Mucosa of descending colon (tissue), 3 donors: ENCODE measurements around the gene NTM. TPM values are rescaled to one million over a fixed set of nuclear protein-coding genes. Genes with fewer than 3 reads are reported as not detected.

ENCODE experiments used
- ATAC-seq: fragments of 200-7000 bp; cut with Tn5 transposase; one replicate; pipeline ENCODE4 v1.9.1; 2020; ENCODE audit warnings: mild to moderate bottlenecking, moderate library complexity
- DNase-seq, 3 donors: peaks; one replicate each; pipeline ENCODE4 v3.0.0-alpha.2; 2020
- H3K36me3 ChIP-seq: fragments of 200-600 bp; one replicate; pipeline ENCODE4 v1.8.0; 2021; ENCODE audit warnings: low read depth, mild to moderate bottlenecking
- H3K4me1 ChIP-seq: fragments of 200-600 bp; one replicate; pipeline ENCODE4 v1.8.0; 2021; ENCODE audit warnings: low read depth, mild to moderate bottlenecking
- H3K4me3 ChIP-seq: fragments of 200-600 bp; one replicate; pipeline ENCODE4 v1.8.0; 2021; ENCODE audit warnings: mild to moderate bottlenecking
- H3K9me3 ChIP-seq: fragments of 200-600 bp; one replicate; pipeline ENCODE4 v1.8.0; 2021; ENCODE audit warnings: mild to moderate bottlenecking
- intact Hi-C, 2 donors: fragments of 100-400 bp; cut with DNase I in 1 of 2; cut with micrococcal nuclease in 1 of 2; formaldehyde crosslinking; loops; one replicate each; pipeline versions ENCODE4 v1.11.0 to v1.11.1; 2022; cut with DNase I, micrococcal nuclease
- total RNA-seq, 3 donors: library from RNA; stranded (reverse); fragmentation: NEBNext Ultra II Directional in 2 of 3; extraction: Animal tissue kit (Norgen Biotek cat#: 25700) in 2 of 3; gene quantifications; one replicate each; pipeline versions ENCODE4 v1.2.1 to v1.2.4, GENCODE V29; 2021 to 2023
- TF ChIP-seq, protein P1 (sequence below): fragments of 200-600 bp; IDR thresholded peaks from one replicate; pipeline ENCODE4 v1.8.0; 2022; ENCODE audit warnings: antibody characterized with exemption, mild to moderate bottlenecking
- donor health status: DM: no; HTN: no; CAD: no; lungs with moderate emphysema.
- donor health status: DM: no; HTN: no; CAD: no.
- donor health status: DM: no; HTN: yes; CAD: no.

The NTM gene
- total RNA-seq, 3 donors from 2014 or later: 0.64 to 7.7 (median 1.2) TPM

DNA sequence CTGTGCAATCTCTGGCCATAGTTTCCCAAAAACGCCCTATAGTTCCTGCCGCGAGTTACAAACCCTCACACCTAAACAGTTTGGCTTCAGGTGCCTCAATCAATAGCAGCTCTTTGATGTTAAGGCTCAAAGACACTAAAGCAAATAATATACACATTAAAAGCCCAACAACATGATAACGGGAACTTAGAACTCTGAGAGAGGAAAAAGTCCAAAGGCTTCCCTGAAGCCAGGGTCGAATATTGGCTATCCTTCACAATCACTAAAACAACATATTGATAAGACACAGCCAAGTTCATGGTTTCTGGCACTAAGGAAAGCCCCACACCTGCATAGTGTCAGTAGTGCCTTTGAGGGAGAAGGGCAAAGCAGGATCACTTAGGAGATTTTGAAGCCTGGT lies 54.9 kb downstream of the NTM start:
- Histone ChIP-seq H3K36me3 (no peaks in the 10 kb centered on the region), H3K9me3 (no peaks in the 10 kb centered on the region), H3K4me3 (no peak overlapping the region), H3K4me1 (no peaks in the 10 kb centered on the region)
- TF ChIP-seq, protein P1, sequence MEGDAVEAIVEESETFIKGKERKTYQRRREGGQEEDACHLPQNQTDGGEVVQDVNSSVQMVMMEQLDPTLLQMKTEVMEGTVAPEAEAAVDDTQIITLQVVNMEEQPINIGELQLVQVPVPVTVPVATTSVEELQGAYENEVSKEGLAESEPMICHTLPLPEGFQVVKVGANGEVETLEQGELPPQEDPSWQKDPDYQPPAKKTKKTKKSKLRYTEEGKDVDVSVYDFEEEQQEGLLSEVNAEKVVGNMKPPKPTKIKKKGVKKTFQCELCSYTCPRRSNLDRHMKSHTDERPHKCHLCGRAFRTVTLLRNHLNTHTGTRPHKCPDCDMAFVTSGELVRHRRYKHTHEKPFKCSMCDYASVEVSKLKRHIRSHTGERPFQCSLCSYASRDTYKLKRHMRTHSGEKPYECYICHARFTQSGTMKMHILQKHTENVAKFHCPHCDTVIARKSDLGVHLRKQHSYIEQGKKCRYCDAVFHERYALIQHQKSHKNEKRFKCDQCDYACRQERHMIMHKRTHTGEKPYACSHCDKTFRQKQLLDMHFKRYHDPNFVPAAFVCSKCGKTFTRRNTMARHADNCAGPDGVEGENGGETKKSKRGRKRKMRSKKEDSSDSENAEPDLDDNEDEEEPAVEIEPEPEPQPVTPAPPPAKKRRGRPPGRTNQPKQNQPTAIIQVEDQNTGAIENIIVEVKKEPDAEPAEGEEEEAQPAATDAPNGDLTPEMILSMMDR: no peak
- ATAC-seq (no peak), DNase-seq (no peak)
- intact Hi-C loops: no loop called here

DNA sequence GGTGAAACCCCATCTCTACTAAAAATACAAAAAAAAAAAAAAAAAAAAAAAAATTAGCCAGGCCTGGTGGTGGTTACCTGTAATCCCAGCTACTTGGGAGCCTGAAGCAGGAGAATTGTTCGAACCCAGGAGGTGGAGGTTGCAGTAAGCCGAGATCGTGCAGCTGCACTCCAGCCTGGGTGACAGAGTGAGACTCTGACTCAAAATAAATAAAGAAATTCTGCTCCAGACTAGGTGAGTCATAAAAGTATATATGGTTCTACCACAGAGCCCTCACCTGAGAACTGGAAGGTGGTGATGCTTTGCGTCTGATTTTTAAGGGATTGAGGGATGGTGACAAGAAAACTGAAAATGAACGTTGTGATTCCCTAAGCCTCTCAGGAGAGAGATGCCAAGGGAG lies 58.4 kb downstream of the NTM start:
- ATAC-seq (no peak), DNase-seq (no peak)
- H3K4me1 ChIP-seq: no peaks in the 10 kb centered on the region
- TF ChIP-seq, protein P1: no peak
- H3K9me3 ChIP-seq: no peaks in the 10 kb centered on the region
- intact Hi-C loops: no loop called here
- H3K36me3 ChIP-seq: no peaks in the 10 kb centered on the region
- no peak overlapping the region for H3K4me3 ChIP-seq

DNA sequence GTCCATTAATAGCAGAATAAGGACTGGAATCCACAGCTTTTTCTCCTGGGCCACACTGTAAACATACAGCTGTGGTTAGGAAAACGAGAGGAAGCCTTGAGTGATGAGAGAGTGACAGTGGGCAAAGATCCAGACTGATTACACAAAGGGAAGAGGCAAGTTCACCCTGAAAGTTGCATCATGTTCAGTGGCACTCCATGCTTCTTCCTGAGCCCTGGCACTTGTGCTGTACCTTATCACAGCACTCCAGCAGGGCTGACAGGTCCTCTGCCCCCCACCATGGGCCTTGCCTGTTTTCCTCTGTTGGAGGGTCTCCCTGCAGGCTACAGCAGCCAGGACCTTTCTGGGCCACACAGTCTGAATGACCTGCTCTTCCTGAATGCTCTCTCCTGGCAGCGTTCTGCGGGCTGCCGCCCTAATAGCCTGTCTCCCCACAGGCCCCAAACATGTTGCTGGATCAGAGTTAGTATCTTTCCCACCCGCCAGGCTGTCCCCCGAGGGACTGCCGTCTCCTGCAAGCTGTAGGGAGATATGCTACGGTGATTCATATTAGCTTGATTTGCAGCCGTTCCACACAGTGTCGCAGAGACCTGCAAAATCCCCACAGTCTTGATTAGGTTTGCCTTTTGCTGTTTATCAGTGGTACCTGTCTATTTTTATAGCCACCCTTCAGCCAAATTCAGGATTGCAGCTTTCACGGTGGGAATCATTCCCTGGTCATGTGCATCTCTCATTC lies 60.2 kb downstream of the NTM start:
- Histone ChIP-seq H3K36me3 (no peaks in the 10 kb centered on the region), H3K4me3 (no peak overlapping the region), H3K9me3 (no peaks in the 10 kb centered on the region), H3K4me1 (no peaks in the 10 kb centered on the region)
- DNase-seq (no peak), ATAC-seq (no peak)
- intact Hi-C loops: no loop called here
- TF ChIP-seq, protein P1: no peak

DNA sequence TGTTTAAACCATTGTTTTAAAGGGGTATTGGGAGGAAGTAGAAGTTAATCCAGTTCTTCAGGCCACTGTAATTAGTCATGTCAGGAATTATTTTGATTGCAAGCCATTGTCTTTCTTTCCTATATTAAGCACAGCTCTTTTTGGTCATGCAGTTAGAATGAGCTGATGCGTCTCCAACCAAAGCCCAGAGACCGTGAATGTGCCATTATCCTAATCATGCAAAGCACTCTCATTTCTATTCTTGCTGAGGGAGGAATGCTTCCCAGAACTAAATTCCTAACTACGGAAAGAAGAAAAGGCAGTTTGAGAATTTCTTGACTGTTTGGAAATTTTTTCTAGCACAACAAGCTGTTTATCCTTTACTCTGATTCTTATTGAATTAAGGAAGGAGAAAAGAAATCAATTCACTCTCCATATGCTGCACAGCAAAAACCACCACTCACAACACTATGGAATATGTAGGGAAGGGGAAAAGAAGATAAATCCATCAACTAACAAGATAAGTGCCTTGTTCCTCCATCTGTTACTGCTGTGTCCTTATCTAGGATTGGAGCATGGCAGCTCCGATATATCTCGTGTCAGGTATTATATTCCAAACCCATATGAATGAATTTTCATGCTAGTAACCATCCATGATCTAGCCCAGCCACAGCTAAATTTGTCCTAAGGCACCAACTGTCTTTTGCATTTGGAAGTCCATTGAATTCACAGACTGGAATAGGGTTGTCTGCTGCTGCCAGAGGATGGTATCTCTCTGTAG lies 70.8 kb downstream of the NTM start:
- TF ChIP-seq, protein P1: no peak
- no peak for DNase-seq
- ATAC-seq: no peak
- no peaks in the 10 kb centered on the region for H3K4me1 ChIP-seq
- H3K4me3 ChIP-seq: no peak overlapping the region
- H3K36me3 ChIP-seq: no peaks in the 10 kb centered on the region
- intact Hi-C loops: no loop called here
- no peaks in the 10 kb centered on the region for H3K9me3 ChIP-seq

DNA sequence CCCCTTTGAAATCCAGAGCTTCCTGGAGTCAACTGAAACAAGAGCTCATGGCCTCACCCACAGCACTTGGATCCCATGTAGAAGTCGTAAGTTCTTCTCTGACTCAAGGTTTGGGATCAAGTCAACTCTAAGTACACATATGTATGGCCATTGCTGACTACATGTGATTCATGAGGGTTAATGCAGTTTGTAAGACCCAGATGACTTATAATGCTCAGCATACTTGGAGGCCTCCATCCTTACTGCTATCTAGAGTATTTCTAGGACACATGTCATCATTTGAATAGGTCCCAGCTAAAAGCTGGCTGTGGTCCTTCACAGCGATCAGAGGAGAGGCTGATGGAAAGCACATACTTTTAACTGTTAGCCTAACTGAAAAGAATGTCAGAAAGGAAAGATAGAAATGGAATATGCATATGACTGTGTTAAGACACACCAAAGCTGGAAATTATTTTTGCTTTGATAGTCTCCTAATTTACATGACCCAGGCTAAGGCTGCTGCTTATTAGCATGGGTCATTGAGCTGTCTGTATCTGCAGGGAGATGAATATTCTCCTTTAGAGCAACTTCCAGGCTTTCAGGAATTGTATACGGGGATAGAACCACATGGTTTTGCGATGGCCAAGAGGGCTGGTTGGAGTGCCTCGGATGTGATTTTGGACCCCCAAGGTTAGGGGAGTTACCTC lies 76.3 kb downstream of the NTM start:
- H3K4me3 ChIP-seq: no peak overlapping the region
- no peak for DNase-seq
- ATAC-seq: no peak
- TF ChIP-seq, protein P1: no peak
- no peaks in the 10 kb centered on the region for H3K4me1 ChIP-seq
- no peaks in the 10 kb centered on the region for H3K36me3 ChIP-seq
- H3K9me3 ChIP-seq: no peaks in the 10 kb centered on the region
- intact Hi-C loops: no loop called here
